ENCODE results near the gene CXXC1. TPM values are rescaled to one million over a fixed set of nuclear protein-coding genes. Genes with fewer than 3 reads are reported as not detected.

The CXXC1 gene
- total RNA-seq, 2 experiments from 2014 or later: 87.0 to 88.0 TPM

GRCh38 chr18:50284255-50284885, 3.1 kb downstream of the CXXC1 start:
- Mint-ChIP-seq H3K27ac (no peak overlapping the region), H3K9me3 (no peaks in the 10 kb centered on the region), H3K27me3 (no peaks in the 10 kb centered on the region), H3K4me1 (ENCODE audit: low read depth) (peaks cover 49% of the 10 kb centered on the region), H3K36me3 (ENCODE audit: low read depth) (peaks cover 56% of the 10 kb centered on the region), H3K4me3 (no peak overlapping the region)
- ChIA-PET POLR2A (no interaction called here), CTCF (no interaction called here)
- ATAC-seq: no peak
- no peak for DNase-seq
- intact Hi-C loops (cut with micrococcal nuclease): no loop called here
- TF ChIP-seq CTCF (IDR thresholded peaks at IDR 0.05): no peak

- ATAC-seq (no peak), DNase-seq (peak; percentile 23)
- Mint-ChIP-seq H3K27ac (peak overlapping the region; percentile 38), H3K4me3 (peak overlapping the region; percentile 26), H3K36me3 (ENCODE audit: low read depth) (peaks cover 61% of the 10 kb centered on the region), H3K4me1 (ENCODE audit: low read depth) (peaks cover 52% of the 10 kb centered on the region), H3K9me3 (no peaks in the 10 kb centered on the region), H3K27me3 (no peaks in the 10 kb centered on the region)
- CTCF ChIA-PET: interaction anchor here (1.2 kb wide), 1 partner anchor 74 kb away, joined by 5 read pairs; no protein-coding TSS in a partner anchor
- no peak for TF ChIP-seq CTCF (IDR thresholded peaks at IDR 0.05)
- intact Hi-C loops (cut with micrococcal nuclease): no loop called here
- POLR2A ChIA-PET: interaction anchor here (3.4 kb wide), 1 partner anchor 13 kb away, joined by 32 read pairs; no protein-coding TSS in a partner anchor
These were observed 3.9 kb downstream of the CXXC1 start for GRCh38 chr18:50283469-50284209.

GRCh38 chr18:50282521-50283335, 4.8 kb downstream of the CXXC1 start:
- no peak for DNase-seq
- ChIA-PET CTCF (interaction anchor here (1.2 to 2.4 kb wide), 3 partner anchors 14 to 75 kb away, joined by 3 to 12 read pairs (median 5); no protein-coding TSS in a partner anchor), POLR2A (interaction anchor here (1.4 to 3.4 kb wide), 2 partner anchors 13 to 596 kb away, joined by 3 to 32 read pairs; partner anchors contain the start of gene ME2)
- intact Hi-C loops (cut with micrococcal nuclease): no loop called here
- H3K27me3 Mint-ChIP-seq: no peaks in the 10 kb centered on the region
- ATAC-seq: no peak
- peaks cover 53% of the 10 kb centered on the region for H3K4me1 Mint-ChIP-seq (ENCODE audit: low read depth)
- peak overlapping the region; percentile 59 for H3K27ac Mint-ChIP-seq
- H3K9me3 Mint-ChIP-seq: no peaks in the 10 kb centered on the region
- H3K4me3 Mint-ChIP-seq: peak overlapping the region; percentile 91
- peaks cover 61% of the 10 kb centered on the region for H3K36me3 Mint-ChIP-seq (ENCODE audit: low read depth)
- TF ChIP-seq CTCF (IDR thresholded peaks at IDR 0.05): no peak

GRCh38 chr18:50281972-50282520, 5.4 kb downstream of the CXXC1 start:
- DNase-seq (no peak), ATAC-seq (no peak)
- POLR2A ChIA-PET: interaction anchor here (0.8 to 3.4 kb wide), 5 partner anchors 12 to 795 kb away, joined by 3 to 32 read pairs (median 4); partner anchors contain the start of genes C18orf32, CFAP53 and ME2
- peaks cover 58% of the 10 kb centered on the region for H3K36me3 Mint-ChIP-seq (ENCODE audit: low read depth)
- TF ChIP-seq CTCF (IDR thresholded peaks at IDR 0.05): no peak
- no peaks in the 10 kb centered on the region for H3K9me3 Mint-ChIP-seq
- peaks cover 53% of the 10 kb centered on the region for H3K4me1 Mint-ChIP-seq (ENCODE audit: low read depth)
- CTCF ChIA-PET: interaction anchor here (1.2 to 2.4 kb wide), 5 partner anchors 13 to 75 kb away, joined by 3 to 17 read pairs (median 3); partner anchors contain the start of gene CFAP53
- intact Hi-C loops (cut with micrococcal nuclease): no loop called here
- no peaks in the 10 kb centered on the region for H3K27me3 Mint-ChIP-seq
- H3K27ac Mint-ChIP-seq: peak overlapping the region; percentile 96
- H3K4me3 Mint-ChIP-seq: peak overlapping the region; percentile 91
